Neural cell (in vitro differentiated cells): ENCODE data around the gene BANP. TPM values are rescaled to one million over a fixed set of nuclear protein-coding genes. Genes with fewer than 3 reads are reported as not detected.

Experiments
- H2AFZ ChIP-seq: fragments of 200-600, 300-800 bp; sonication (generic), shearing (Covaris generic); 2 replicates; pipeline ENCODE4 v1.6.0; 2014; ENCODE audit warnings: low read depth, mild to moderate bottlenecking, antibody characterized with exemption, low read length, moderate library complexity
- H3F3A ChIP-seq: fragments of 200-600 bp; shearing (Covaris generic); 2 replicates; pipeline ENCODE4 v1.6.1; 2016; ENCODE audit warnings: mild to moderate bottlenecking, moderate library complexity, mixed read lengths, antibody characterized with exemption, low read length; ENCODE audit not compliant: insufficient read depth, poor library complexity, severe bottlenecking
- H3K27ac ChIP-seq: fragments of 200-600, 300-800 bp; sonication (generic), shearing (Covaris generic); 2 replicates; pipeline ENCODE4 v1.5.1; 2014; ENCODE audit warnings: mild to moderate bottlenecking, low read length, moderate library complexity
- H3K27me3 ChIP-seq: fragments of 300-800, 200-600 bp; sonication (generic), shearing (Covaris generic); 2 replicates; pipeline ENCODE4 v1.6.0; 2014; ENCODE audit warnings: mild to moderate bottlenecking, low read depth, low read length, moderate library complexity; ENCODE audit not compliant: insufficient read depth
- H3K36me3 ChIP-seq: fragments of 300-800, 200-600 bp; sonication (generic), shearing (Covaris generic); 2 replicates; pipeline ENCODE4 v1.5.1; 2014; ENCODE audit warnings: mild to moderate bottlenecking, antibody characterized with exemption, low read length, moderate library complexity; ENCODE audit not compliant: insufficient read depth
- H3K4me2 ChIP-seq: fragments of 300-800, 200-600 bp; sonication (generic), shearing (Covaris generic); 2 replicates; pipeline ENCODE4 v1.6.0; 2014; ENCODE audit warnings: mild to moderate bottlenecking, low read length
- H3K4me3 ChIP-seq: fragments of 300-800, 200-600 bp; sonication (generic), shearing (Covaris generic); 2 replicates; pipeline ENCODE4 v1.5.1; 2014; ENCODE audit warnings: mild to moderate bottlenecking, low read length, moderate library complexity
- H3K79me2 ChIP-seq: fragments of 200-600 bp; shearing (Covaris generic); replicated peaks from 2 replicates; pipeline ENCODE4 v1.6.0; 2014; ENCODE audit warnings: mild to moderate bottlenecking, low read length, moderate library complexity; ENCODE audit not compliant: insufficient read depth
- H3K9ac ChIP-seq: fragments of 300-800, 200-600 bp; sonication (generic), shearing (Covaris generic); 2 replicates; pipeline ENCODE4 v1.6.1; 2016; ENCODE audit warnings: mild to moderate bottlenecking, low read length, mixed read lengths
- H3K9me2 ChIP-seq: fragments of 200-600 bp; shearing (Covaris generic); 2 replicates; pipeline ENCODE4 v1.6.1; 2016; ENCODE audit warnings: mild to moderate bottlenecking, low read length, mixed read lengths; ENCODE audit not compliant: insufficient read depth
- H3K9me3 ChIP-seq: fragments of 200-600, 300-800 bp; sonication (generic), shearing (Covaris generic); 2 replicates; pipeline ENCODE4 v1.6.1; 2016; ENCODE audit warnings: mild to moderate bottlenecking, mixed run types, low read length, moderate library complexity, mixed read lengths
- H4K20me1 ChIP-seq: fragments of 200-600 bp; shearing (Covaris generic); 2 replicates; pipeline ENCODE4 v1.6.1; 2016; ENCODE audit warnings: mild to moderate bottlenecking, mixed run types; ENCODE audit not compliant: insufficient read depth
- CTCF ChIP-seq: fragments of 450-650 bp; IDR thresholded peaks from 2 replicates; pipeline ENCODE4 v1.5.1; 2014; ENCODE audit warnings: antibody characterized with exemption, mild to moderate bottlenecking, moderate library complexity; ENCODE audit not compliant: poor library complexity, severe bottlenecking
- EP300 ChIP-seq: fragments of 450-650 bp; conservative IDR thresholded peaks from 2 replicates; pipeline ENCODE4 v1.6.1; 2014; ENCODE audit warnings: antibody characterized with exemption, mild to moderate bottlenecking, moderate library complexity; ENCODE audit not compliant: poor library complexity, severe bottlenecking
- EZH2 ChIP-seq: fragments of 200-600, 300-800 bp; shearing (Covaris generic), sonication (generic); IDR thresholded peaks from 2 replicates; pipeline ENCODE4 v1.6.1; 2014; ENCODE audit warnings: antibody characterized with exemption, low read length, borderline replicate concordance, mild to moderate bottlenecking; ENCODE audit not compliant: insufficient read depth, poor library complexity, severe bottlenecking
- MXI1 ChIP-seq: fragments of 450-650 bp; conservative IDR thresholded peaks from 2 replicates; pipeline ENCODE4 v1.6.1; 2014; ENCODE audit warnings: antibody characterized with exemption, mild to moderate bottlenecking; ENCODE audit not compliant: poor library complexity, severe bottlenecking
- POLR2AphosphoS5 ChIP-seq: IDR thresholded peaks from 2 replicates; pipeline ENCODE4 v1.6.1; 2012
- RAD21 ChIP-seq: fragments of 450-650 bp; conservative IDR thresholded peaks from 2 replicates; pipeline ENCODE4 v1.6.1; 2014; ENCODE audit warnings: antibody characterized with exemption, mild to moderate bottlenecking, moderate library complexity
- REST ChIP-seq: IDR thresholded peaks from 2 replicates; pipeline ENCODE4 v1.6.1; 2012; ENCODE audit warnings: borderline replicate concordance
- SMC3 ChIP-seq: fragments of 450-650 bp; conservative IDR thresholded peaks from 2 replicates; pipeline ENCODE4 v1.6.1; 2014; ENCODE audit warnings: antibody characterized with exemption, mild to moderate bottlenecking, moderate library complexity; ENCODE audit not compliant: poor library complexity
- TAF1 ChIP-seq: IDR thresholded peaks from 2 replicates; pipeline ENCODE4 v1.6.1; 2012; ENCODE audit warnings: low read depth
- polyA plus RNA-seq: library from polyadenylated mRNA; depleted of rRNA; stranded (reverse); fragments of >200 nt; gene quantifications from 2 replicates; pipeline ENCODE4 v1.2.3, GENCODE V29; 2014

Gene BANP
- polyA plus RNA-seq, 1 donor from 2014 or later, result 20.6 TPM

- Histone ChIP-seq H3K79me2 (no peaks in the 10 kb centered on the region), H3K9ac (no peak overlapping the region), H3K27ac (no peak overlapping the region), H2AFZ (no peak overlapping the region), H3K9me3 (no peaks in the 10 kb centered on the region), H3K9me2 (no peaks in the 10 kb centered on the region), H3K4me3 (no peak overlapping the region), H3K4me2 (no peak overlapping the region), H4K20me1 (no peaks in the 10 kb centered on the region), H3F3A (no peaks in the 10 kb centered on the region), H3K27me3 (no peaks in the 10 kb centered on the region), H3K36me3 (no peaks in the 10 kb centered on the region)
- TF ChIP-seq SMC3 (no peak), EZH2 (no peak), RAD21 (no peak), CTCF (no peak), POLR2AphosphoS5 (no peak), MXI1 (no peak), TAF1 (no peak), REST (no peak), EP300 (no peak)
Measured at GRCh38 chr16:87918338-87918737, 32.9 kb upstream of the BANP start.

- H3K4me2 ChIP-seq, result no peak overlapping the region
- no peaks in the 10 kb centered on the region for H3F3A ChIP-seq
- H3K9me2 ChIP-seq, result no peaks in the 10 kb centered on the region
- TF ChIP-seq REST (no peak), SMC3 (no peak), POLR2AphosphoS5 (no peak), TAF1 (no peak), CTCF (no peak), MXI1 (no peak), EP300 (no peak), RAD21 (no peak), EZH2 (no peak)
- H3K36me3 ChIP-seq, result no peaks in the 10 kb centered on the region
- no peak overlapping the region for H3K4me3 ChIP-seq
- H3K9ac ChIP-seq, result no peak overlapping the region
- no peak overlapping the region for H2AFZ ChIP-seq
- no peaks in the 10 kb centered on the region for H3K79me2 ChIP-seq
- no peak overlapping the region for H3K27ac ChIP-seq
- no peaks in the 10 kb centered on the region for H4K20me1 ChIP-seq
- no peaks in the 10 kb centered on the region for H3K27me3 ChIP-seq
- no peaks in the 10 kb centered on the region for H3K9me3 ChIP-seq
Measured at GRCh38 chr16:87918866-87919680, 32.2 kb upstream of the BANP start.
